ES-I3 (cell line): ENCODE measurements around the gene ITM2C.

Experiments
- H3K36me3 ChIP-seq: 2 replicates; pipeline ENCODE4 v1.6.1; 2013; ENCODE audit warnings: mild to moderate bottlenecking, low read length, control low read depth, moderate library complexity; ENCODE audit not compliant: insufficient read depth
- H3K4me1 ChIP-seq: 2 replicates; pipeline ENCODE4 v1.6.1; 2013; ENCODE audit warnings: mild to moderate bottlenecking, control low read depth, low read length; ENCODE audit not compliant: insufficient read depth
- H3K9ac ChIP-seq: 2 replicates; pipeline ENCODE4 v1.6.1; 2013; ENCODE audit warnings: low read depth, mild to moderate bottlenecking, low read length, moderate library complexity
- H3K9me3 ChIP-seq: 2 replicates; pipeline ENCODE4 v1.6.1; 2013; ENCODE audit warnings: mild to moderate bottlenecking, low read length, moderate library complexity; ENCODE audit not compliant: control insufficient read depth, insufficient read depth

ITM2C gene

DNA sequence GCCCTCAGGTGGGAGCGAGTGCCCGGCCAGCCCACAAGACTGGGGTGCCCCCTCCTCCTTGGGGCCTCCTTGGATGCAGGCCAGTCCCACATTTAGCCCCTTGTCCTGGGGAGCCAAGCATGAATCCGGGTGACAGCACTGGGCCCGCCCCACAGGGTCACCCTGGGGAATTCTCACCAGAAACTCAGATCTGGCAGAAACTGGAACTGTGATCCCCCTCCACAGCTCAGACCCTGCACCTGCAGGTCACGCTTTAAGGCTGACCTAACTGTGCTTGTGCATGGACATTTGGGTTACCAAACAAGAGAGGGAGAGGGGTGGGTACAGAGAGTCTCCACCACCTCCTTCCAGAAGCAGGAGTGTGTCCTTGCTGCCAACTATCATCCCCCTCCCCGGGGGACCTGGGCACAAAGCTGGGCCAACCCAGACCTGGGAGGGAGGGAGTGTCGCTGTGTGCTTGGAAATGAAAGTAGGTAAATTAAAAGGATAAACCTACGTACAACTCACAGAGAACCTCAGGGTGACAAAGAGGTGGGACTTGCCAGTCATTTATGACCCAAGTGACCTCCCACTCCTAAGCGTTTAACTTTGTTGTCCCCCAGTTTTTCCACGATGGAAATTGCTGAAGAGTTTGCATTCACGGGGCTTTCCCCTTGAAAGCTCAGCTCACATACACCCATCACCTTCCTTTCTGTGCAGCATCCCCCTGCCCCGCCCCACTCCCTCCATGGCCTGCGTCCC lies 9.1 kb downstream of the ITM2C start:
- Histone ChIP-seq H3K4me1 (peaks cover 35% of the 10 kb centered on the region), H3K9me3 (no peaks in the 10 kb centered on the region), H3K9ac (no peak overlapping the region), H3K36me3 (peaks cover 17% of the 10 kb centered on the region)

GRCh38 chr2:230874456-230874855 lies 9.7 kb downstream of the ITM2C start:
- Histone ChIP-seq H3K4me1 (peaks cover 30% of the 10 kb centered on the region), H3K9ac (no peak overlapping the region), H3K9me3 (no peaks in the 10 kb centered on the region), H3K36me3 (peaks cover 21% of the 10 kb centered on the region)

DNA sequence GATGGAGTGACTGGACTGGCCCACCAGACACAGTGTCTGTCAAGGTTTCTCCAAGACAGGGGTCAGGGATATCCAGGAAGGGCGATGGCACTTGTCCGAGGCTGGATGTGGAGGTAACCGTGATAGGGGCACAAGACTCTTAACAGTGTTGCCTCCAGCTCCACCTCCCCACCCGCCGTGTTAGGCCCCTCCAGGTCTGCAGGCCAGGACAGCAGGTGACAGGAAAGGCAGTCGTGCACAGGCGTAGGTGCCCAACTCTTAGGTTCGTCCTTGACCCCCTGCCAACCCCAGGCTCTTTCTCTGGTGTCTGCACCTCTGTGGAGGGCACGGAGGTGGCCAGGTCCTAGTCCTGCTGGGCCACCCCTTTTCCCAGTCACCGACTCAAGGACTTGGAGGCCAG lies 10.1 kb downstream of the ITM2C start:
- Histone ChIP-seq H3K9ac (no peak overlapping the region), H3K4me1 (peaks cover 26% of the 10 kb centered on the region)

DNA sequence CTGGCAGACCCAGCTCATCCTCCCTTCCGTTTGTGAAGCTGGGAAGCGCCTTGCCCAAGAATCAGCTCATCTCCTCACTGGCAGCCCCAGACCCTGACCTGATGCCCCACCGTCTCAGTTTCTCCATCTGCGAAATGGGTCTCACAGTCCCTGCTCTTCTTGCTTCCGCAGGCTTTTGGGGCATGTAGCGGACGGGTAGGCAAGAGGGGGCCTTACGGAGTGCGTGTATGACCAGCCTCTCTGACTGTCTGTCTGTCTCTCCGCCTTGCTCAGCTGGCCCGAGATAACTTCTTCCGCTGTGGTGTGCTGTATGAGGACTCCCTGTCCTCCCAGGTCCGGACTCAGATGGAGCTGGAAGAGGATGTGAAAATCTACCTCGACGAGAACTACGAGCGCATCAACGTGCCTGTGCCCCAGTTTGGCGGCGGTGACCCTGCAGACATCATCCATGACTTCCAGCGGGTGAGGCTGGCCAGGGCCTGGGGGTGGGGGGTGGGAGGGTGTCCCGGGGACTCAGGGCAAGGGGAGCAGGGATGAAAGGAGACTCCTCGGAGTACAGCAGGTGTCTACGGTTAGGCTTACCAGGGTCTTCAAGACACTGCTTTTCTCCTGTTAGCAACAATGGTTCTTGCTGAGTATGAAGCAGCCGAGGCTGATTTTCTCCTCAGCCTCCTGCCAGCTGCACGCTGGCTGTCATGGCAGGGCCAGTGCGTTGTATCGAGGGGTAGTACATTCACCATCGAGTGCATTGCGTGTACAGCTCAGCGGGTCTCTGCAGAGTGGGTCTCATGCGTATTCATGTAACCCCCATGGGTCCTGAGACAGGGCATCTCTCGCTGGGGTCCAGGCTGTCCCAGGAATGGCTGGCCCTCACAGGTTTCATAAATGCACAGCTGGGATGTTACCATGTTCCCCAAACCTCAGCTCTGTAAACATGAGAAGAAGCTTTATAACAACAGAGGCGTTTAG lies 10.9 kb downstream of the ITM2C start:
- H3K36me3 ChIP-seq = peaks cover 28% of the 10 kb centered on the region

More for the DNA sequence above, 10.1 kb downstream of the ITM2C start:
- Histone ChIP-seq H3K36me3 (peaks cover 25% of the 10 kb centered on the region), H3K9me3 (no peaks in the 10 kb centered on the region)

GRCh38 chr2:230877116-230877758 lies 12.5 kb downstream of the ITM2C start:
- peaks cover 9% of the 10 kb centered on the region; the same call in 1 of the 2 replicates for H3K4me1 ChIP-seq
- H3K9me3 ChIP-seq = no peaks in the 10 kb centered on the region
- peaks cover 28% of the 10 kb centered on the region for H3K36me3 ChIP-seq
- no peak overlapping the region for H3K9ac ChIP-seq

More for the DNA sequence above, 10.9 kb downstream of the ITM2C start:
- H3K4me1 ChIP-seq = peaks cover 19% of the 10 kb centered on the region
- H3K9ac ChIP-seq = no peak overlapping the region
- H3K9me3 ChIP-seq = no peaks in the 10 kb centered on the region

GRCh38 chr2:230877759-230878598 lies 13.2 kb downstream of the ITM2C start:
- peaks cover 6% of the 10 kb centered on the region; the same call in 1 of the 2 replicates for H3K4me1 ChIP-seq
- peaks cover 28% of the 10 kb centered on the region for H3K36me3 ChIP-seq
- no peak overlapping the region for H3K9ac ChIP-seq
- no peaks in the 10 kb centered on the region for H3K9me3 ChIP-seq

DNA sequence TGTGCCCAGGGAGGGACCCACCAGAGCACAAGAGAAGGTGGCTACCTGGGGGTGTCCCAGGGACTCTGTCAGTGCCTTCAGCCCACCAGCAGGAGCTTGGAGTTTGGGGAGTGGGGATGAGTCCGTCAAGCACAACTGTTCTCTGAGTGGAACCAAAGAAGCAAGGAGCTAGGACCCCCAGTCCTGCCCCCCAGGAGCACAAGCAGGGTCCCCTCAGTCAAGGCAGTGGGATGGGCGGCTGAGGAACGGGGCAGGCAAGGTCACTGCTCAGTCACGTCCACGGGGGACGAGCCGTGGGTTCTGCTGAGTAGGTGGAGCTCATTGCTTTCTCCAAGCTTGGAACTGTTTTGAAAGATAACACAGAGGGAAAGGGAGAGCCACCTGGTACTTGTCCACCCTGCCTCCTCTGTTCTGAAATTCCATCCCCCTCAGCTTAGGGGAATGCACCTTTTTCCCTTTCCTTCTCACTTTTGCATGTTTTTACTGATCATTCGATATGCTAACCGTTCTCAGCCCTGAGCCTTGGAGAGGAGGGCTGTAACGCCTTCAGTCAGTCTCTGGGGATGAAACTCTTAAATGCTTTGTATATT lies 14.0 kb downstream of the ITM2C start:
- peaks cover 28% of the 10 kb centered on the region for H3K36me3 ChIP-seq

DNA sequence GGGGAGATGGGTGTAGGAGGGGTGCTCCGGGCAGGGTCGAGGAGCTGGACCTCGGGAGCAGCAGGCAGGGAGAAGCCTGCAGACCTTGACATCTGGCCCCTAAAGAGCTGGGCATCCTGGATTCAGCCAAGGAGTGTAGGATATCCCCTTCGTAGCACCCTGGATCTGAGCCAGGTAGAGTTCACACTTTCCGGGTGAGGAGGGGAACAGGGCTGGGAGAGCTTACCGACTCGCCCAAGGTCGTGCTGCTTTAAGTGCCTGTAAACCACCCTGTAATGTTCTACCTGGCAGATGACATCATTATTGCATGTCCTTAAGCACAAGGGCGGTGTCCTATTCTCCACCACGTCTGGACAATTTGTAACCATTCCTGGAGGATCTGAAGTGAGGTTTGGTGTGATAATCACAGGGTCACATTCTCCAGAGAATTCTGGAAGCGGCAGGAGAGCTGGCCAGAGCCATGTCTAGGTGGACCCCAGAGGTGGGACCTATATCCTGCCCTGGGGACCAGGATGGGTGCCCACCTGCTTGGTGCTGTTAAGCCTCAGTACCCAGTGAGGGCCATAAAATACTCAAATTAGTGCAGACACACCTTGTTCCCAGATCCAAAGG lies 14.6 kb downstream of the ITM2C start:
- H3K9ac ChIP-seq = no peak overlapping the region
- peaks cover 26% of the 10 kb centered on the region for H3K36me3 ChIP-seq
- H3K9me3 ChIP-seq = no peaks in the 10 kb centered on the region
- peaks cover 6% of the 10 kb centered on the region; the same call in 1 of the 2 replicates for H3K4me1 ChIP-seq

More for the DNA sequence above, 14.0 kb downstream of the ITM2C start:
- peaks cover 6% of the 10 kb centered on the region; the same call in 1 of the 2 replicates for H3K4me1 ChIP-seq
- no peaks in the 10 kb centered on the region for H3K9me3 ChIP-seq
- H3K9ac ChIP-seq = no peak overlapping the region

DNA sequence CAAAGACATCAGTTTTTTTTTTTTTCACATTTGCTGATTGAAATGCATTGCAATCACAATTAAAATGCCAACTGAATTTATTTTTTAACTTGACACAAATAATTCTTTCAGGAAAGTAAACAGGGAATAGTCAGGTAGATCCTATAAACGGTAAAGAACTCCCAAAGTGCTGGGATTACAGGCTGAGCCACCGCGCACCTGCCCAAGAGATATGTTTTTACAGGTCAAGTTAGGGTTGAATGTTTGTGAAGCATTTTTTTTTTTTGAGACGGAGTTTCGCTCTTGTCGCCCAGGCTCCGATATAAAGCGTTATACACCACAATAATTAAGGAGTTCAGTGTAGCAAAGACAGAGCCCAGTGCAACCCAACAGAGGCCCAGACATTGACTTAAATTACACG lies 15.1 kb downstream of the ITM2C start:
- Histone ChIP-seq H3K9ac (no peak overlapping the region), H3K4me1 (peaks cover 6% of the 10 kb centered on the region; the same call in 1 of the 2 replicates), H3K36me3 (peaks cover 21% of the 10 kb centered on the region), H3K9me3 (no peaks in the 10 kb centered on the region)

GRCh38 chr2:230881840-230882239 lies 17.1 kb downstream of the ITM2C start:
- Histone ChIP-seq H3K36me3 (peaks cover 20% of the 10 kb centered on the region), H3K9ac (no peak overlapping the region), H3K9me3 (no peaks in the 10 kb centered on the region), H3K4me1 (peaks cover 14% of the 10 kb centered on the region; the same call in 1 of the 2 replicates)

GRCh38 chr2:230885463-230886130 lies 20.9 kb downstream of the ITM2C start:
- Histone ChIP-seq H3K9me3 (no peaks in the 10 kb centered on the region), H3K4me1 (peaks cover 14% of the 10 kb centered on the region), H3K9ac (no peak overlapping the region), H3K36me3 (no peaks in the 10 kb centered on the region)

DNA sequence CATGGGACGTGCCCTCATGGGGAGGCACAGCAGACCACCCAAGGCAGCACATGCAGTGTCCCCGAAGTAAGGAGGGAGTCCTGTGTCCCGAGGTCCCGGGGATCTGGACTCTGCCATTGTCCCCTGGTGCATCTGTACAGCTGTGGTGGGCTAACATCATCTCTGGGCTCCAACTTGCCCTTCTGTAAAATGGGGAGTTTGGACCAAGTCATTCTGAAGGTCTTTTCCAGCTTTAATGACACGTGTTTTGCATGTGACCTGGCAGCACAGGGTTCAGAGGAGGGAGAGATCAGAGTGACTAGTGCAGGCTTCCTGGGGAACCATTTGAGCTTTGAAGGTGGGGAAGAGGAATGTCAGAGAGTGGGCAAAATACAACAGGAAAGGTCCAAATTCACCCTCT lies 21.5 kb downstream of the ITM2C start:
- H3K9ac ChIP-seq = no peak overlapping the region
- peaks cover 14% of the 10 kb centered on the region for H3K4me1 ChIP-seq
- H3K36me3 ChIP-seq = no peaks in the 10 kb centered on the region
- H3K9me3 ChIP-seq = no peaks in the 10 kb centered on the region
